ENCODE data around the gene POLR2B.
"Not testable (repeated sequence)": the region's sequence is repeated elsewhere in the genome, so short reads cannot be mapped to it uniquely, and the experiment has no call there.

POLR2B gene

DNA sequence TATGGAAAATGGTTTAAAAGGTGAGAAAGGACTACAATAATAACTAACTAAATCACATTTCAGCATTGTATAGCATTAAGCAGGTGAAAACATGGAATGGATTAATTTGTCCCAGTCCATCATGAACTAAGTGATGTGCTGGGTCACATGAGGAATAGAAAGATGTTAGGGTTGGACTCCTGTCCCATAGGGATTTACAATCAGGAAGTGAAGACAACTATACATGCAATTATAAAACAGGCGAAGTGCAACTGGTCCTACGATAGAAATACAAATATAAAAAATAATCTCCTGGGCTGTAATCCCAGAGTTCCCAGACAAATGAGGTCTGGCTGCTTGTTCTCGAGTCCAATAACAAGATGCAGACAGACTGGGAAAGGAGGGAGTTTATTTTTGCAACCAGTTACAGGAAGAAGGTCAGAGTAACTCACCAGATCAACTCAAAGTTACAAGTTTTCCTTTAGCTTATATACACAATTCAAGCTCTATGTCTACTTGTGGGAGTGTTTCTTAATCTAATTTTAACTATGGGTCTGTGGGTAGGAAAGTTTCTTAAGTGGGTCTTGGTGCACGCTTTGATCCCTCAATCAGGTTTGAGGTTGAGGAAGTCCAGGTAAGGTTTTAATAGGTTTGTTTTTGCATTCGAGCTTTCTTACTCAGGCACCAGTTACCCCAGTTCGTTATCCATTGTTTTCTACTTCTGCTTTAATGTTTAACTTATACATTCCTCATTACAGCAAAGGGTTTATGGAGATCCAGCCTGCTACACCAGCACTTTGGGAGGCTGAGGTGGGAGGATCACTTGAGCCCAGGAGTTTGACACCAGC, 81.4 kb downstream of the POLR2B start:
- no peak for DNase-seq

GRCh38 chr4:57060717-57061067, 82.0 kb downstream of the POLR2B start:
- DNase-seq, result not testable (repeated sequence)

DNA sequence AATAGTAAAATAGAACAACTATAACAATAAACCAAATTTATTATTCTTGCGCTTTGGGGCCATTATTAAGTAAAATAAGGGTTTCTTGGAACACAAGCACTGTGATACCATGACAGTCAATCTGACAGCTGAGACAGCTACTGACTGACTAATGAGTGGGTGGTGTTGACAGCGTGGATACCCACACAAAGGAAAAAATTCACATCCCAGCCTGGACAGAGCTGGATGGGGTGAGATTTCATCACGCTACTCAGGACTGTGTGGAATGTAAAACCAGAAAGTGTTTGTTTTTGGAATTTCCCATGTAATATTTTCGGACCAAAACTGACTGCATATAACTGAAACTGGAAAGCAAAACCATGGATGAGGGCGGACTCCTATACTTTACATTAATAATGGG, 82.7 kb downstream of the POLR2B start:
- DNase-seq, result no peak

DNA sequence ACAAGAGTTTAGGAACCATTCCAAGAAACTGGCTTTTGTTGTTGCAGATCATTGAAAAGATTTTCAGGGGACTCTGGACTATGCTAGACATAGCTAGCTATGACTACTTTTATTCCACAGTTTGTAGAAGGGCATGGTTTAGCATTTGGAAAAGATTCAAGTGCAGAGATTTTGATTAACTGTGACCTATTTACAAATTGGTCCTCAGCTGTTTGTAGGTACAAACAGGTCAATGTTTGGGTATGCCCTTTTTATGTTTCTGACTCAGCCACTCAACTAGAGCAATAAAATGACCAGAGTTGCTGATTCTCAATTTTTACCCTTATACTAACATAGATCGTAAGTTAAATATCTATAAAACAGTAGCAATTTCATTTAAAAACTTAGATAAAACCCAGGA, 84.8 kb downstream of the POLR2B start:
- no peak for DNase-seq

DNA sequence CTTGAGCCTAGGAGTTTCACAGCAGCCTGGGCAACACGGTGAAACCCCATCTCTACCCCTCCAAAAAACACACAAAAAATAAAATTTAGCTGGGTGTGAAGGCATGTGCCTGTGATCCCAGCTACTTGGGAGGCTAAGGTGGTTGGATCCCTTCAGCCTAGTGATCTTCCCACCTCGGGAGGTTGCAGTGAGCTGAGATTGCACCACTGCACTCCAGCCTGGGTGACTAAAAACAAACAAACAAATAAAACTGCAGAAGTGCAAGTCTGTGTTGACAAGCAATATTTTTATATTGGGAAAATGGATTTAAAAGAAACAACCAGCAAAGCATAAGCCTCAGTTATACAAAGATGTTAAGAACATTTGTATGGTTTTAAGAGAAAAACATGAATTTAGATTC, 85.4 kb downstream of the POLR2B start:
- DNase-seq, result no peak

DNA sequence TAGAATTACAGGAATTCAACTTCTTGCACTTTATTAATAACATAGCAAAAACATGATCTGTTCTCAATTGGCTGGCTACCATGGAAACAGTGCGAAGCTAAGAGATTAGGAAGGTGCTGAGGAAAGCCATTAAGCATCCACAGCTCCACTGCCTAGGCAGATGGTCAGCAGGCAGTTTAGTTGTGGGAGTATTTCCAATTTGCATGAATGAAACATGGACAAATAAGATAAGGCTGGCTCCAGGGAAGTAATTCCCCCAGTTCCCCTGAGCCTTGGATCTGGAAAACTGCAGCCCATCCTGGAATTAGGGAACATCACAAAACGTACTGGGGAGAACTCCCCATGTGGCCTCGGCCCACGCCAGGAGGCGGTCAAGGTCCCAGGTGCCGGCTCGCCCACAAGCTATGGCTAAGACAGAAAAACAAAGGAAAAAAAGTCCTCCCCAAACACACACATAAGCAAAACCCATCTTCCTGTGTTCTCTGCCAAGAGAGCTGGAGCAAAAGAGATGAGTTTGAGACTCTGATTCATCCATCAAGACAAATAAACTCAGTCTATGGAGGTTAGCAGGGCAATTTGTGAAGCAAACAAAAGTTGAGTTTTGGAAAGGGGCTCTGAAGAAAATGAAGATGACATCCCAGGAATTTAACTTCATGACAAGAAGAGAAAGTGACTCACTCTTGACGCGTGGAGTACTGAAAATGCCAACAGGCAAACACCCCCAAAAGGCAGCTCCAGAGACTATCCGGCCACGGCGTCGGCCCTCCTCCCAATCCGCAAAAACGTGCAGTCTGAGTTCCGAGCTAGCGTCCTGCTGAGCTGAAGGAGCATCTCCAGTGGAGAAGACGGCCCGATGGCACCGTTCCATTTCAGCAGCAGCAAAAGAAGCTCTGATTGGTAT, 86.4 kb downstream of the POLR2B start:
- DNase-seq, result no peak

DNA sequence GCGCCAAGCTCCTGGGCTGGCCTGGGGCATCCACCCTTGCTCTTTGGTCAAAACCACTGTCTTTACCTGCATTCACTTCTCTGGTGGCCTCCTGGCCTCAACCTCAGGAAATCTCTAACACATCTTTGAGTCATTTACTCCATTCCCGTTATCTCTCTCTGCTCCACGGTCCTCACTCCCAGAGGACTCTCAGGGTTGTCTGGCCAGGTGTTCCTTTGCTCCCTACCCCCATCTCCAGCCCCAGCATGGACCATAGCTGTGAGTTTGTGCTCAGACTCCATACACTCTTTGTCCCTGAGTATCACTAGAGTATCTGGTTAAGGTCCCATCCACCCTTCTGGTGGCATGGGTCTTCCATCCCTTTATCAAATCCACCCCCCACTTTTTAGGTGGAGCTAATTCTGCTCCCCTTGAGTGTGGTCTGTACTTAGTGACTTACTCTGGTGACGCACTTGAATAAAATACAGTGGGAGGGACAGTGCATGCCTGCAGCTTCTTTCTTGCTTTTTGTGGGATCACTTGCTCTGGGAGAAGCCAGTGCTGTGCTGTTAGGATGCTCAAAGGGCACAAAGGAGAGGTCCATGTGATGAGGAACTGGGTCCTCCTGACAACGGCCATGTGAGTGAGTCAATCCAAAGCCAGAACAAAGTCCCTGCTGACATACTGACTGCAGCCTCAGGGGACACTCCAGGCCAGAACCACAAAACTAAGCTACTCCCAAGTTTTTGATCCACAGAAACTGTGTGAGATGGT, 87.2 kb downstream of the POLR2B start:
- DNase-seq, result no peak

GRCh38 chr4:57068237-57068981, 89.7 kb downstream of the POLR2B start:
- DNase-seq, result no peak

DNA sequence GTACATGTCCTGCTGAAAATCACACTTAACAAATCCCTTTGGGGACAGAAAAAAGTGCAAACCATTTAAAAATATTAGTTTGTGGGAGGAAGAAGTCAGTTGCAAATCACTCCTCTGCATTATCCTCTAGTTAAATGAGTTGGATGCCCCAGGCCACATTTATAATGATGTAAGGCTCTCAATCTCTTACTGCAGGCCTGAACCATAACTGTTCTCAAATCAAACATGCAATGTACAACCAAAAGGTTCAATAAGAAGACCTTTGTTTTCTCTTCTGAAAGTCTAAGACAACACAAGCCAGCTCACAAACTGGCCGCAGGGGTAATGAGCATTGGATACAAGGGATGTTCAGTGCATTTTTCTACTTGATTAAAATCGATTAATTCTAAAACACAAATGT, 91.8 kb downstream of the POLR2B start:
- no peak for DNase-seq

DNA sequence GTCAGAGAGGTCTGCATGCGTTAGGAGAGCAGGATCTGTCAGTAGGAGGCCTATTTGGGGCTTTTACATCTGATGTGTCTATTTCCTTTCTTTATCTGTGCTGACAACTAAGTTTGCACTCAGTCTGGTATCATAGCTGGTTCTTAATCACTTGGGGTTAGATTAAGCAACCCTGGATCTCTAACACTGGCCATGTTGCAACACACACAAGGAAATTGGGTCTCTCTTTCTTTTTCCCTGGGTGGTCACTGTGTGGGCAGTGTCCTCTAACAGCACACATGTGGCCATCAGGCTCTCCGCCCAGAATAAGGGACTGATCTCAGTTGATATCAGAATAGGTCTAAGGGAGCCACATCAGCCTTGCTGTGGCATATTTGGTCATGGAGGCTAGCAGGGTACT, 92.6 kb downstream of the POLR2B start:
- no peak for DNase-seq

- DNase-seq, result no peak
Measured at GRCh38 chr4:57073559-57073958, 94.9 kb downstream of the POLR2B start.

GRCh38 chr4:57074744-57075143, 96.0 kb downstream of the POLR2B start:
- no peak for DNase-seq

DNA sequence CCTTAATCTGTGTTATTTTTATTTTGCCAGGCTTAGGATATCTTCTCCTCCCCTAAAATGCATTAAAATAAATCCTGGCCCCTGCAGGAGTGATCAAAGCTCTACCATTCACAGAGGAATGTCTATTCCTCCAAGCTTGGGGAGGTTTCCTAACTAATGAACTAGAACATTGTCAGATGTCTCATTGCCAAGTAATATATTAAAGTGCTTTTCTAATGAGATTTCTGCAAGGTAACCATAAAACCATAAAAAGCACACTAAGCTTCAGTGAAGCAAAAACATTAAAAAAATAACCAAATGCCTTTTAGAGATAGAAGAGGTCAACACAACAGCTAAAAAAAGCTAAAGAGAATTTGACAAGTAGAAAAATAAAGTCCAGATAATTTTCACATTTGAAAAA, 96.7 kb downstream of the POLR2B start:
- no peak for DNase-seq

DNA sequence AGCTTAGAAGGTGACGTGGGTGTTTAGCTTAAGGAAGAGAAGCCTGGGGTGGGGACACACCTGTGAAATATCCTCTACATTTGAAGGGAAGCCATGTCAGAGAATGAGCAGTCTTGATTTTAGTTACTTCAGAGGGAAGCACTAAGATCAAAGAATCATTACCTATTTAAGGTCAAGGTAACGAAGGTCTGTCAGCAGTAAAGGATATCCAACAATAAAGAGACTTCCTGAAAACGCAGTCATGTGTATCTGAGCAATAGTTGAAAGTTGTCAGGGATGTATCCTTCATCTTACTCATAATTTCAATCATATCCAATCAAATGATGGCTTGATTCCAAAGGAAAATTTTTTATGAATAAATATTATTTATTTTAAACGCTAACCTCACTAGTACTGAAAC, 98.0 kb downstream of the POLR2B start:
- no peak for DNase-seq

DNA sequence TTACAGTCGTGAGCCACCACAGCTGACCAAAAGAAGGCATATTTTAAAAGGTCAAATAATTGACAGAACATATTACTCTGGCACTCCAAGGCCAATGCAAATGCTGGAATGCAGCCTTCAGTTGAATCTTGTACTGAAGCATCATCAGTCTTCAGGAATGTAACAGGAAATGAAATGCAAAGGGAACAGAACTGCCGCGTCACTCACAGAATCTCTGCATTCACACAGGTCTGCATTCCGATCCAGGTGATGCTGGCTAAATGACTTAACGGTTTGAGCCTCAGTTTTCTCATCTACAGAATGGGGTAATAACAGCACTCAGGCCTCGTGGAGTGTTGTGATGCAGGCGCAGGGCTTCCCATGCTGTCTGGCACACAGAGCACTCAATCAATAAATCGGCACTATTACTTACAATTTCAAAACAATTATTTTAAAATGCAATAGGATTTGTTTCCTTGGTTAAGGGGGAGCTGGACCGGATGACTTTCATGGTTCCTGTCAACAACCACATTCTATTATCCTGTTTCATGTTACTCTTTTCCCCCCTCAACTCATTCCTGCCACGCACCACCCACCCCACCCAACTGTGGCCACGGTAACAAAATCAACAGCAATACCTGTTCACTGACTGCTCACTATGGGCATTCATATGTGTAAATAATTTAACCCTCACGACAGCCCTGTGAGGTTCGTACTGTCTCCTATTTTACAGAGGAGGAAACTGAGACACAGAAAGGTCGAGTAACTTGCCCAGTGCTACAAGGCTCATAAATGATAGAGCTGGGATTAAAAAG, 99.1 kb downstream of the POLR2B start:
- no peak for DNase-seq

DNA sequence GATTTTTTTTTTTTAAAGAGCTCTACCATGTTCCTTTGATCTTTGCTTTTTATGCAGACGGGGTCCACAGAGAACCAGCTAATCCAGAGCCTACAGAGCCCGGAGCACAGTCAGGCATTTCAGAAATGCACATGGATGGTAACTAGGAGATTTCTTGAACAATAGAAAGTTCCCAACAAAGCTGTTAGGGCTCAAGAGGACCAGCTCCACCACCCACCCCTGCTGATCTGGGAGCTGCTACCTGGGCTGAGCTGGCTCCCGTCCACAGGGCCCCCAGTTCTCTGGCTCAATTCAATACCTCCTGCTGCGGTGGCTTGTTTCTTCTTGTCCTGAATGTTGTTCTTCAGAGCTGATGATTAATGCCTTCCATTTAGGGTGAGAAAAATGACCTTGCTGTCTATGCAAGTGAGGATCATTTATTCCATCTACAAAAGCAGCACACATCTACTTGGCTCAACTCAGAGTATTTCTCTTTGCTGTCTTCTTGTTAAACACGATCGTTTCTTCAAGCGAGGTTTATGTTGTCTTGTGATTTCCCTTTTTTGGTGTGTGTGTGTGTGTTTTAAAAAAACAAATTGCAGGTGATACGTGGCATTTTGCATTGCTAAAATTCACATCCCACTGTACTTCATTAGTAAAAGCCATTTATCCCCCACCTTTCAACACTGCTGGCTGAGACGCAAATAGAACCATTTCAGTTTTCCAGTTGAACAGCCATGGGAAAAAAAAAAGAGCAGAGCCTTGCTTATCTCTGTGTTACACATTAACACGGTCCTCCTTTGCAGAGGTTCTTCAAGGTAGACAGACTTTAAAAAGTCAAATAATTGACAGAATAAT, 100.2 kb downstream of the POLR2B start:
- no peak for DNase-seq
